Upper lobe of left lung (tissue), 4 donors: ENCODE results near the gene NCOA6.

Experiments used
- CTCF ChIP-seq, 6 experiments: fragments of 450-650 bp in 4 of 6; fragments of 200-600 bp in 2 of 6; sonication (generic) in 2 of 6; IDR thresholded peaks; one replicate each; pipeline ENCODE4 v1.5.1; 2016 to 2019; ENCODE audit warnings: antibody characterized with exemption in 6 of 6
- EP300 ChIP-seq, 4 donors: sonication (generic); formaldehyde crosslinking; IDR thresholded peaks; one replicate each; pipeline ENCODE4 v1.5.1; 2017; ENCODE audit warnings: antibody characterized with exemption in 4 of 4, control low read depth in 2 of 4
- POLR2A ChIP-seq, 4 donors: fragments of 450-650 bp; IDR thresholded peaks; one replicate each; pipeline ENCODE4 v1.5.1; 2016 to 2017; ENCODE audit warnings: antibody characterized with exemption in 4 of 4, mild to moderate bottlenecking in 2 of 4
- POLR2AphosphoS5 ChIP-seq, 2 donors: sonication (generic); formaldehyde crosslinking; IDR thresholded peaks; one replicate each; pipeline ENCODE4 v1.5.1; 2017; ENCODE audit warnings: antibody characterized with exemption in 2 of 2

- TF ChIP-seq POLR2AphosphoS5 (IDR thresholded peaks at IDR 0.05) (no peak), CTCF (IDR thresholded peaks at IDR 0.05) (no peak), POLR2A (IDR thresholded peaks at IDR 0.05) (no peak), EP300 (IDR thresholded peaks at IDR 0.05) (no peak)
These were observed 7.7 kb downstream of the NCOA6 start for GRCh38 chr20:34817801-34818200.
